Neural progenitor cell (in vitro differentiated cells): ENCODE data around the gene SEMA6D.

Experiments used
- CTCF ChIP-seq: fragments of 200-600 bp; sonication (generic); IDR thresholded peaks from 2 replicates; pipeline ENCODE4 v1.5.1; 2017; ENCODE audit warnings: antibody characterized with exemption, mild to moderate bottlenecking
- EZH2 ChIP-seq: fragments of 200-600 bp; sonication (generic); IDR thresholded peaks from 2 replicates; pipeline ENCODE4 v1.6.1; 2017; ENCODE audit warnings: antibody characterized with exemption, mild to moderate bottlenecking, moderate library complexity
- EZH2phosphoT487 ChIP-seq: fragments of 200-600 bp; sonication (generic); IDR thresholded peaks from 2 replicates; pipeline ENCODE4 v1.6.1; 2017; ENCODE audit warnings: antibody characterized with exemption

GRCh38 chr15:47724346-47724745 is 7.0 kb downstream of the SEMA6D start:
- TF ChIP-seq CTCF (no peak), EZH2 (no peak), EZH2phosphoT487 (no peak)
